Measurements from ENCODE around the gene RCAN1.

The RCAN1 gene

GRCh38 chr21:34595457-34595856, 19.5 kb downstream of the RCAN1 start:
- Histone ChIP-seq H3K27me3 (replicated peaks in 2 of 5; ENCODE audit: control insufficient read depth in 4 of 5, insufficient read depth in 5 of 5, low read length in 4 of 5) (peaks cover 0 to 3% (median 0%) of the 10 kb centered on the region in 5 experiments), H3K4me3 (ENCODE audit: control insufficient read depth in 1 of 7, extremely low read depth in 1 of 7, insufficient read depth in 4 of 7, low read depth in 2 of 7, low read length in 6 of 7) (no peak overlapping the region), H3K27ac (ENCODE audit: insufficient read depth in 1 of 2, low read depth in 1 of 2, low read length in 2 of 2, poor library complexity in 1 of 2, severe bottlenecking in 2 of 2) (no peak overlapping the region), H3K4me1 (ENCODE audit: control extremely low read depth in 1 of 4, control insufficient read depth in 4 of 4, insufficient read depth in 4 of 4, low read length in 3 of 4) (peaks cover 0 to 10% (median 4%) of the 10 kb centered on the region in 4 experiments), H3K36me3 (ENCODE audit: control insufficient read depth in 4 of 4, insufficient read depth in 4 of 4, low read length in 3 of 4) (no peaks in the 10 kb centered on the region), H3K9me3 (ENCODE audit: control extremely low read depth in 1 of 5, control insufficient read depth in 4 of 5, insufficient read depth in 2 of 5, low read depth in 1 of 5, low read length in 4 of 5) (no peaks in the 10 kb centered on the region)
- WGBS (ENCODE audit: insufficient coverage), result 81% methylated on average over 8 of the region's 8 CpGs
- ChIA-PET CTCF (interaction anchor here (0.6 kb wide), 1 partner anchor 85 kb away, joined by 3 read pairs; no protein-coding TSS in a partner anchor), POLR2A (no interaction called here)
- DNase-seq, result no peak

DNA sequence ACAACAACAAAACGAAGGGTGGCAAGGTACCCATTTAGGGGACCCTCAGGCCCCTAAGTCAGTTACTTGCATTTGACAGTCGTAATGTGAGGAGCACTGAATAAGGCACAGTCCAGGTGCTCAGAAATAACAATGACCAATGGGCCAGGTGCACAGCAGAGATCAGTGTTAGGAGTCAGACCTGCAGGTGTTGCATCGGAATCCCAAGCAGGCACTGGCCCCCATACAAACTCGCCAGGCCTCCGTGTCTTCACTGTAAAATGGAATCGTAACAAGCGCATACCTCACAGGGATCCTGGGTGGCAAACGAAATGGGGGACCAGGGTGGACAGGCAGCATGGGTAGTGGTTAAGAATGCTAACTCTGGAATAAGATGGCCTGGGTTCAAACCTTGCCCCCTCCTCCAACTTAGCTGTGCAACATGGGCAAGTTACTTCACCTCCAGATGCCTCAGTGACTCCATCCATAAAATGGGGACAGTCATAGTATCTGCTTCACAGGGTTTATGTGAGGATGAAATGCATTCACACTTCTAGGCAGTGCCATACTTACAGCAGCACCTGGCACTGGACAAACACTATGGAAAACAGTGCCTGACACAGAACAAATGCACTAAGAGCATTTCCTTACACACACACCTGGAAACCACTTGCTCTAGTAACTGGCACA, 20.2 kb downstream of the RCAN1 start:
- ChIA-PET POLR2A (no interaction called here), CTCF (interaction anchor here (0.6 to 1.6 kb wide), 2 partner anchors 84 kb away, joined by 3 to 4 read pairs; no protein-coding TSS in a partner anchor)
- DNase-seq, result no peak
- Histone ChIP-seq H3K9me3 (ENCODE audit: control extremely low read depth in 1 of 5, control insufficient read depth in 4 of 5, insufficient read depth in 2 of 5, low read depth in 1 of 5, low read length in 4 of 5) (no peaks in the 10 kb centered on the region), H3K36me3 (ENCODE audit: control insufficient read depth in 4 of 4, insufficient read depth in 4 of 4, low read length in 3 of 4) (no peaks in the 10 kb centered on the region), H3K4me1 (ENCODE audit: control extremely low read depth in 1 of 4, control insufficient read depth in 4 of 4, insufficient read depth in 4 of 4, low read length in 3 of 4) (peaks cover 0 to 14% (median 6%) of the 10 kb centered on the region in 4 experiments), H3K27ac (ENCODE audit: insufficient read depth in 1 of 2, low read depth in 1 of 2, low read length in 2 of 2, poor library complexity in 1 of 2, severe bottlenecking in 2 of 2) (no peak overlapping the region), H3K4me3 (ENCODE audit: control insufficient read depth in 1 of 7, extremely low read depth in 1 of 7, insufficient read depth in 4 of 7, low read depth in 2 of 7, low read length in 6 of 7) (no peak overlapping the region), H3K27me3 (replicated peaks in 2 of 5; ENCODE audit: control insufficient read depth in 4 of 5, insufficient read depth in 5 of 5, low read length in 4 of 5) (peaks cover 0 to 3% (median 0%) of the 10 kb centered on the region in 5 experiments)
- WGBS (ENCODE audit: insufficient coverage), result 84% methylated on average over 8 of the region's 8 CpGs

- ChIA-PET POLR2A (no interaction called here), CTCF (interaction anchor here (0.6 to 1.6 kb wide), 4 partner anchors 11 to 84 kb away, joined by 3 to 4 read pairs (median 4); no protein-coding TSS in a partner anchor)
- no peaks in the 10 kb centered on the region for H3K9me3 ChIP-seq (ENCODE audit: control extremely low read depth in 1 of 5, control insufficient read depth in 4 of 5, insufficient read depth in 2 of 5, low read depth in 1 of 5, low read length in 4 of 5)
- no peak for DNase-seq
- H3K4me1 ChIP-seq (ENCODE audit: control extremely low read depth in 1 of 4, control insufficient read depth in 4 of 4, insufficient read depth in 4 of 4, low read length in 3 of 4), result peaks cover 0 to 16% (median 7%) of the 10 kb centered on the region in 4 experiments
- H3K27me3 ChIP-seq (replicated peaks in 2 of 5; ENCODE audit: control insufficient read depth in 4 of 5, insufficient read depth in 5 of 5, low read length in 4 of 5), result peaks cover 0 to 3% (median 0%) of the 10 kb centered on the region in 5 experiments
- no peaks in the 10 kb centered on the region for H3K36me3 ChIP-seq (ENCODE audit: control insufficient read depth in 4 of 4, insufficient read depth in 4 of 4, low read length in 3 of 4)
- 98% methylated on average over 4 of the region's 12 CpGs for WGBS (ENCODE audit: insufficient coverage)
- no peak overlapping the region for H3K27ac ChIP-seq (ENCODE audit: insufficient read depth in 1 of 2, low read depth in 1 of 2, low read length in 2 of 2, poor library complexity in 1 of 2, severe bottlenecking in 2 of 2)
- no peak overlapping the region for H3K4me3 ChIP-seq (ENCODE audit: control insufficient read depth in 1 of 7, extremely low read depth in 1 of 7, insufficient read depth in 4 of 7, low read depth in 2 of 7, low read length in 6 of 7)
These were observed 20.9 kb downstream of the RCAN1 start for GRCh38 chr21:34593954-34594531.

GRCh38 chr21:34593423-34593822, 21.5 kb downstream of the RCAN1 start:
- peaks cover 0 to 16% (median 7%) of the 10 kb centered on the region in 4 experiments for H3K4me1 ChIP-seq (ENCODE audit: control extremely low read depth in 1 of 4, control insufficient read depth in 4 of 4, insufficient read depth in 4 of 4, low read length in 3 of 4)
- whole genome bisulfite sequencing (ENCODE audit: insufficient coverage), result 96% methylated on average over 4 of the region's 5 CpGs
- no peak for DNase-seq
- no peaks in the 10 kb centered on the region for H3K9me3 ChIP-seq (ENCODE audit: control extremely low read depth in 1 of 5, control insufficient read depth in 4 of 5, insufficient read depth in 2 of 5, low read depth in 1 of 5, low read length in 4 of 5)
- no peak overlapping the region for H3K27ac ChIP-seq (ENCODE audit: insufficient read depth in 1 of 2, low read depth in 1 of 2, low read length in 2 of 2, poor library complexity in 1 of 2, severe bottlenecking in 2 of 2)
- POLR2A ChIA-PET, result no interaction called here
- CTCF ChIA-PET, result interaction anchor here (0.6 to 3.8 kb wide), 7 partner anchors 10 to 83 kb away, joined by 3 to 21 read pairs (median 4); no protein-coding TSS in a partner anchor
- H3K4me3 ChIP-seq (ENCODE audit: control insufficient read depth in 1 of 7, extremely low read depth in 1 of 7, insufficient read depth in 4 of 7, low read depth in 2 of 7, low read length in 6 of 7), result no peak overlapping the region
- H3K27me3 ChIP-seq (replicated peaks in 2 of 5; ENCODE audit: control insufficient read depth in 4 of 5, insufficient read depth in 5 of 5, low read length in 4 of 5), result peaks cover 0 to 3% (median 0%) of the 10 kb centered on the region in 5 experiments
- H3K36me3 ChIP-seq (ENCODE audit: control insufficient read depth in 4 of 4, insufficient read depth in 4 of 4, low read length in 3 of 4), result no peaks in the 10 kb centered on the region

- 66% methylated on average over 8 of the region's 17 CpGs for WGBS (ENCODE audit: insufficient coverage)
These were observed 22.6 kb downstream of the RCAN1 start for GRCh38 chr21:34592120-34592955.

DNA sequence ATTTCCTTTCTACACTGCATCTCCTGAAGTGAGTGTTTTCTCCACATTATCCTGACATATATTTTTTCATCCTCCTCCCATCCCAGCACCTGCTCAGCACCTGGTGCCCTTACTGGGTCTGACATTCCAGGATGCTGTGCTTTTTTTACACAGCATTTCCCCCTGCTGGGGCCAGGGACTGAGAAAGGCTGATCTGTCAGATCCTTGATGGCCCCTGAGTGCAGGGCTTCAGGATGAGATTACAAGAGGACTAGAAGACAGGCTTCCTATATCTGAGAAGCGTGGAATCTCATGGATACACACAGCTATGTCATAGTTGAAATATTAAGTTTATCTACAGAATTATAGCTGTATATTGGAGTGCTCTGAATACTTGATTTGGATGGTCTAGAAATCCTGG, 24.4 kb downstream of the RCAN1 start:
- Histone ChIP-seq H3K4me1 (ENCODE audit: control extremely low read depth in 1 of 4, control insufficient read depth in 4 of 4, insufficient read depth in 4 of 4, low read length in 3 of 4) (peaks cover 0 to 16% (median 7%) of the 10 kb centered on the region in 4 experiments), H3K9me3 (ENCODE audit: control extremely low read depth in 1 of 5, control insufficient read depth in 4 of 5, insufficient read depth in 2 of 5, low read depth in 1 of 5, low read length in 4 of 5) (peaks cover 0 to 5% (median 0%) of the 10 kb centered on the region in 5 experiments), H3K27me3 (replicated peaks in 2 of 5; ENCODE audit: control insufficient read depth in 4 of 5, insufficient read depth in 5 of 5, low read length in 4 of 5) (peaks cover 0 to 3% (median 0%) of the 10 kb centered on the region in 5 experiments), H3K4me3 (ENCODE audit: control insufficient read depth in 1 of 7, extremely low read depth in 1 of 7, insufficient read depth in 4 of 7, low read depth in 2 of 7, low read length in 6 of 7) (no peak overlapping the region), H3K27ac (ENCODE audit: insufficient read depth in 1 of 2, low read depth in 1 of 2, low read length in 2 of 2, poor library complexity in 1 of 2, severe bottlenecking in 2 of 2) (no peak overlapping the region), H3K36me3 (ENCODE audit: control insufficient read depth in 4 of 4, insufficient read depth in 4 of 4, low read length in 3 of 4) (no peaks in the 10 kb centered on the region)
- ChIA-PET CTCF (interaction anchor here (3.8 kb wide), 1 partner anchor 13 kb away, joined by 21 read pairs; no protein-coding TSS in a partner anchor), POLR2A (no interaction called here)
- DNase-seq, result no peak
- no CpG with 5 or more reads among the region's 1 CpG for WGBS (ENCODE audit: insufficient coverage)

More at GRCh38 chr21:34592120-34592955, 22.6 kb downstream of the RCAN1 start:
- ChIA-PET CTCF (interaction anchor here (0.7 to 3.8 kb wide), 4 partner anchors 10 to 39 kb away, joined by 3 to 21 read pairs (median 8); no protein-coding TSS in a partner anchor), POLR2A (no interaction called here)
- Histone ChIP-seq H3K27me3 (replicated peaks in 2 of 5; ENCODE audit: control insufficient read depth in 4 of 5, insufficient read depth in 5 of 5, low read length in 4 of 5) (peaks cover 0 to 3% (median 0%) of the 10 kb centered on the region in 5 experiments), H3K9me3 (ENCODE audit: control extremely low read depth in 1 of 5, control insufficient read depth in 4 of 5, insufficient read depth in 2 of 5, low read depth in 1 of 5, low read length in 4 of 5) (peaks cover 0 to 3% (median 0%) of the 10 kb centered on the region in 5 experiments), H3K27ac (ENCODE audit: insufficient read depth in 1 of 2, low read depth in 1 of 2, low read length in 2 of 2, poor library complexity in 1 of 2, severe bottlenecking in 2 of 2) (no peak overlapping the region), H3K4me3 (ENCODE audit: control insufficient read depth in 1 of 7, extremely low read depth in 1 of 7, insufficient read depth in 4 of 7, low read depth in 2 of 7, low read length in 6 of 7) (peak overlapping the region in 1 of 7 experiments; percentile 2), H3K4me1 (ENCODE audit: control extremely low read depth in 1 of 4, control insufficient read depth in 4 of 4, insufficient read depth in 4 of 4, low read length in 3 of 4) (peaks cover 0 to 16% (median 7%) of the 10 kb centered on the region in 4 experiments), H3K36me3 (ENCODE audit: control insufficient read depth in 4 of 4, insufficient read depth in 4 of 4, low read length in 3 of 4) (no peaks in the 10 kb centered on the region)
- peak in 1 of 3 donors; percentile 16 for DNase-seq

Measured in common myeloid progenitor, CD34-positive (primary cell).